Trophoblast cell (in vitro differentiated cells and primary cell): ENCODE measurements around the gene EFHB.

Experiments used
- DNase-seq, 2 donors: peaks; one replicate each; pipeline ENCODE4 v3.0.0-alpha.2; 2016
- H2AFZ ChIP-seq: 2 replicates; pipeline ENCODE4 v1.6.1; 2013; ENCODE audit warnings: low read length, moderate library complexity, mild to moderate bottlenecking; ENCODE audit not compliant: insufficient read depth, poor library complexity
- H2AK5ac ChIP-seq: 2 replicates; pipeline ENCODE4 v1.6.1; 2013; ENCODE audit warnings: mild to moderate bottlenecking, low read length
- H2BK120ac ChIP-seq: 2 replicates; pipeline ENCODE4 v1.6.1; 2013; ENCODE audit warnings: low read length, mild to moderate bottlenecking, moderate library complexity; ENCODE audit not compliant: insufficient read depth, poor library complexity
- H2BK12ac ChIP-seq: 2 replicates; pipeline ENCODE4 v1.6.1; 2013; ENCODE audit warnings: mild to moderate bottlenecking, low read length, moderate library complexity
- H2BK5ac ChIP-seq: 2 replicates; pipeline ENCODE4 v1.6.1; 2013; ENCODE audit warnings: low read length, low read depth, moderate library complexity, mild to moderate bottlenecking; ENCODE audit not compliant: poor library complexity
- H3K14ac ChIP-seq: 2 replicates; pipeline ENCODE4 v1.6.1; 2013; ENCODE audit warnings: mild to moderate bottlenecking, low read length
- H3K18ac ChIP-seq: 2 replicates; pipeline ENCODE4 v1.6.1; 2013; ENCODE audit warnings: mild to moderate bottlenecking, low read length
- H3K23ac ChIP-seq: 2 replicates; pipeline ENCODE4 v1.6.1; 2013; ENCODE audit warnings: low read length
- H3K27ac ChIP-seq: 2 replicates; pipeline ENCODE4 v1.5.1; 2013; ENCODE audit warnings: low read depth, mild to moderate bottlenecking, inconsistent platforms, low read length, moderate library complexity
- H3K27me3 ChIP-seq: 2 replicates; pipeline ENCODE4 v1.6.1; 2013; ENCODE audit warnings: inconsistent platforms, mild to moderate bottlenecking, low read length, moderate library complexity; ENCODE audit not compliant: insufficient read depth
- H3K36me3 ChIP-seq, 2 experiments: 1 replicate in 1 of 2; 2 replicates in 1 of 2; pipeline ENCODE4 v1.6.1; 2013; ENCODE audit warnings: low read length in 2 of 2, mild to moderate bottlenecking in 2 of 2, moderate library complexity in 1 of 2; ENCODE audit not compliant: insufficient read depth in 2 of 2, control insufficient read depth in 1 of 2
- H3K4ac ChIP-seq: 2 replicates; pipeline ENCODE4 v1.6.1; 2013; ENCODE audit warnings: low read depth, mild to moderate bottlenecking, low read length, moderate library complexity
- H3K4me1 ChIP-seq, 2 experiments: 1 replicate in 1 of 2; 2 replicates in 1 of 2; pipeline ENCODE4 v1.6.1; 2013; ENCODE audit warnings: low read length in 2 of 2, mild to moderate bottlenecking in 2 of 2, moderate library complexity in 1 of 2; ENCODE audit not compliant: insufficient read depth in 2 of 2, control insufficient read depth in 1 of 2
- H3K4me2 ChIP-seq: 2 replicates; pipeline ENCODE4 v1.6.1; 2013; ENCODE audit warnings: inconsistent platforms, mild to moderate bottlenecking, low read length, moderate library complexity
- H3K4me3 ChIP-seq: 2 replicates; pipeline ENCODE4 v1.5.1; 2013; ENCODE audit warnings: mild to moderate bottlenecking, low read depth, low read length, inconsistent platforms
- H3K79me1 ChIP-seq: one replicate; pipeline ENCODE4 v1.6.1; 2013; ENCODE audit warnings: low read length
- H3K79me2 ChIP-seq: 2 replicates; pipeline ENCODE4 v1.6.1; 2013; ENCODE audit warnings: low read length, mild to moderate bottlenecking; ENCODE audit not compliant: control insufficient read depth, insufficient read depth, poor library complexity
- H3K9ac ChIP-seq: 2 replicates; pipeline ENCODE4 v1.6.1; 2013; ENCODE audit warnings: mild to moderate bottlenecking, low read length
- H3K9me3 ChIP-seq: 2 replicates; pipeline ENCODE4 v1.6.1; 2013; ENCODE audit warnings: low read depth, mild to moderate bottlenecking, control low read depth, inconsistent platforms, low read length; ENCODE audit not compliant: insufficient read depth
- H4K12ac ChIP-seq: 2 replicates; pipeline ENCODE4 v1.6.1; 2013; ENCODE audit warnings: low read depth, mild to moderate bottlenecking, low read length, moderate library complexity
- H4K8ac ChIP-seq: 2 replicates; pipeline ENCODE4 v1.6.1; 2013; ENCODE audit warnings: low read depth, mild to moderate bottlenecking, low read length, moderate library complexity
- H4K91ac ChIP-seq: one replicate; pipeline ENCODE4 v1.6.1; 2013; ENCODE audit warnings: low read depth, mild to moderate bottlenecking, low read length, moderate library complexity
- WGBS: extraction: QIAGEN DNeasy Blood & Tissue Kit; methylation state at CpG from one replicate; pipeline ENCODE4 v1.1.7; 2013; ENCODE audit warnings: missing lambda C conversion rate; ENCODE audit not compliant: insufficient read length, insufficient coverage; ENCODE audit errors: extremely low coverage; 5-methylcytosine and 5-hydroxymethylcytosine counted together

EFHB gene

GRCh38 chr3:19967208-19967607 is 33.2 kb upstream of the EFHB start:
- peaks cover 4 to 9% of the 10 kb centered on the region in 2 experiments for H3K36me3 ChIP-seq
- H3K9ac ChIP-seq, result no peak overlapping the region
- H3K4me1 ChIP-seq, result no peaks in the 10 kb centered on the region
- no peak for DNase-seq
- H3K4me3 ChIP-seq, result no peak overlapping the region
- no peak overlapping the region for H3K4ac ChIP-seq
- H4K12ac ChIP-seq, result no peak overlapping the region
- no peak overlapping the region for H3K27ac ChIP-seq
- no peak overlapping the region for H4K8ac ChIP-seq
- no peak overlapping the region for H2AK5ac ChIP-seq
- H2BK120ac ChIP-seq, result no peak overlapping the region
- no peak overlapping the region for H3K14ac ChIP-seq
- no peak overlapping the region for H3K4me2 ChIP-seq
- no peaks in the 10 kb centered on the region for H3K79me1 ChIP-seq
- no peak overlapping the region for H2BK12ac ChIP-seq
- H2AFZ ChIP-seq, result no peak overlapping the region
- peaks cover 4% of the 10 kb centered on the region for H3K79me2 ChIP-seq
- H3K23ac ChIP-seq, result no peak overlapping the region
- H3K18ac ChIP-seq, result no peak overlapping the region
- no peaks in the 10 kb centered on the region for H3K27me3 ChIP-seq
- WGBS, result no CpG with 5 or more reads among the region's 6 CpGs
- no peaks in the 10 kb centered on the region for H3K9me3 ChIP-seq
- no peak overlapping the region for H2BK5ac ChIP-seq
- H4K91ac ChIP-seq, result no peak overlapping the region

GRCh38 chr3:19961960-19962359 is 27.9 kb upstream of the EFHB start:
- Histone ChIP-seq H3K4ac (no peak overlapping the region), H3K23ac (no peak overlapping the region), H3K4me3 (no peak overlapping the region), H2AFZ (no peak overlapping the region), H2BK120ac (no peak overlapping the region), H3K4me1 (peaks cover 0 to 1% of the 10 kb centered on the region in 2 experiments), H2BK12ac (no peak overlapping the region), H4K91ac (no peak overlapping the region), H2BK5ac (no peak overlapping the region), H4K8ac (no peak overlapping the region), H3K79me2 (peaks cover 2% of the 10 kb centered on the region), H3K79me1 (no peaks in the 10 kb centered on the region), H3K14ac (no peak overlapping the region), H3K4me2 (no peak overlapping the region), H3K18ac (no peak overlapping the region), H4K12ac (no peak overlapping the region), H3K9me3 (no peaks in the 10 kb centered on the region), H3K27ac (no peak overlapping the region), H3K36me3 (peaks cover 9 to 10% of the 10 kb centered on the region in 2 experiments), H3K27me3 (no peaks in the 10 kb centered on the region), H2AK5ac (no peak overlapping the region), H3K9ac (no peak overlapping the region)
- no CpG with 5 or more reads among the region's 4 CpGs for WGBS
- peak in 1 of 2 donors; percentile 64 for DNase-seq

GRCh38 chr3:19960696-19961095 is 26.7 kb upstream of the EFHB start:
- no peak overlapping the region for H4K8ac ChIP-seq
- no peak overlapping the region for H3K4me3 ChIP-seq
- H3K4me1 ChIP-seq, result peaks cover 0 to 3% of the 10 kb centered on the region in 2 experiments
- DNase-seq, result no peak
- no CpG with 5 or more reads among the region's 4 CpGs for WGBS
- H3K27me3 ChIP-seq, result no peaks in the 10 kb centered on the region
- no peak overlapping the region for H4K91ac ChIP-seq
- H4K12ac ChIP-seq, result no peak overlapping the region
- peaks cover 1% of the 10 kb centered on the region for H3K79me2 ChIP-seq
- H2AK5ac ChIP-seq, result no peak overlapping the region
- H3K4me2 ChIP-seq, result no peak overlapping the region
- H3K18ac ChIP-seq, result no peak overlapping the region
- H2BK120ac ChIP-seq, result no peak overlapping the region
- H3K27ac ChIP-seq, result no peak overlapping the region
- no peak overlapping the region for H2BK12ac ChIP-seq
- H2AFZ ChIP-seq, result no peak overlapping the region
- H3K9me3 ChIP-seq, result no peaks in the 10 kb centered on the region
- no peak overlapping the region for H3K14ac ChIP-seq
- H3K9ac ChIP-seq, result no peak overlapping the region
- no peaks in the 10 kb centered on the region for H3K79me1 ChIP-seq
- no peak overlapping the region for H3K4ac ChIP-seq
- H3K23ac ChIP-seq, result no peak overlapping the region
- peaks cover 6 to 9% of the 10 kb centered on the region in 2 experiments for H3K36me3 ChIP-seq
- no peak overlapping the region for H2BK5ac ChIP-seq

DNA sequence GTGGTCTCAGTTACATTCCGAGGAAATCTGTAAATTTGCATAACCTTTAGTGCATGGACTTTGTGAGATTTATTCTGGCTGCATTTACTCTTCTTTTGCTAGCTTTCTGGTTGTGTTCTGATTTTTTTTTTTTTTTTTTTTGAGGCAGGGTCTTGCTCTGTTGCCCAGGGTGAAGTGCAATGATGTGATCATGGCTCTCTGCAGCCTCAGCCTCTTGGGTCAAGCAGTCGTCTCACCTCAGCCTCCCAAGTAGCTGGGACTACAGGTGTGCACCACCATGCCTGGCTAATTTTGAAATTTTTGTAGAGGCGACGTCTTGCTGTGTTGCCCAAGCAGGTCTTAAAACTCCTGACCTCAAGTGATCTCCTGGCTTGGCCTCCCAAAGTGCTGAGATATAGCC is 25.5 kb upstream of the EFHB start:
- no peak overlapping the region for H3K23ac ChIP-seq
- no peak overlapping the region for H3K9ac ChIP-seq
- no peak overlapping the region for H3K4me2 ChIP-seq
- no peak overlapping the region for H4K12ac ChIP-seq
- H3K9me3 ChIP-seq, result no peaks in the 10 kb centered on the region
- H4K8ac ChIP-seq, result no peak overlapping the region
- no peaks in the 10 kb centered on the region for H3K79me1 ChIP-seq
- no peak overlapping the region for H2AFZ ChIP-seq
- no peak overlapping the region for H3K18ac ChIP-seq
- H3K79me2 ChIP-seq, result no peaks in the 10 kb centered on the region
- peaks cover 11 to 12% of the 10 kb centered on the region in 2 experiments for H3K36me3 ChIP-seq
- no peak overlapping the region for H2BK12ac ChIP-seq
- no peak overlapping the region for H3K27ac ChIP-seq
- DNase-seq, result no peak
- H3K4me1 ChIP-seq, result peaks cover 0 to 3% of the 10 kb centered on the region in 2 experiments
- no CpG with 5 or more reads among the region's 4 CpGs for WGBS
- H3K27me3 ChIP-seq, result no peaks in the 10 kb centered on the region
- no peak overlapping the region for H3K4me3 ChIP-seq
- H2AK5ac ChIP-seq, result no peak overlapping the region
- no peak overlapping the region for H3K4ac ChIP-seq
- H2BK5ac ChIP-seq, result no peak overlapping the region
- H2BK120ac ChIP-seq, result no peak overlapping the region
- H3K14ac ChIP-seq, result no peak overlapping the region
- H4K91ac ChIP-seq, result no peak overlapping the region
